Measurements from ENCODE around the gene GPR132. TPM values are rescaled to one million over a fixed set of nuclear protein-coding genes. Genes with fewer than 3 reads are reported as not detected.
A peak's percentile ranks its signal among the peaks of the same experiment; 100 is the strongest.

Gene GPR132
- total and polyA plus RNA-seq, 3 experiments from 2014 or later, result 34.9 to 52.0 (median 51.3) TPM

GRCh38 chr14:105072892-105073719 lies 7.9 kb upstream of the GPR132 start:
- Histone ChIP-seq H3K4me1 (ENCODE audit: insufficient read depth, low read length) (peaks cover 53% of the 10 kb centered on the region), H3K9me3 (ENCODE audit: low read length) (no peaks in the 10 kb centered on the region), H3K4me3 (ENCODE audit: low read length) (no peak overlapping the region), H3K27ac (ENCODE audit: low read depth, low read length) (no peak overlapping the region), H3K27me3 (ENCODE audit: insufficient read depth, low read length, poor library complexity, severe bottlenecking) (no peaks in the 10 kb centered on the region), H3K36me3 (ENCODE audit: insufficient read depth, low read length) (no peaks in the 10 kb centered on the region)
- H3K4me3 Mint-ChIP-seq, result no peak overlapping the region
- peak overlapping the region in 2 of 8 donors; percentile 66 to 68 for H3K27ac Mint-ChIP-seq
- peaks cover 47 to 76% (median 49%) of the 10 kb centered on the region in 3 donors for H3K4me1 Mint-ChIP-seq
- POLR2A ChIA-PET, result interaction anchor here (3.6 kb wide), 1 partner anchor 8 kb away, joined by 20 read pairs; the partner anchor contains the start of gene GPR132
- CTCF ChIA-PET, result interaction anchor here (1.1 to 9.1 kb wide), 5 partner anchors 8 to 27 kb away, joined by 3 to 90 read pairs (median 7); partner anchors contain the start of gene GPR132
- no peaks in the 10 kb centered on the region for H3K27me3 Mint-ChIP-seq
- H3K9me3 Mint-ChIP-seq, result no peaks in the 10 kb centered on the region
- no peak for DNase-seq
- H3K36me3 Mint-ChIP-seq, result no peaks in the 10 kb centered on the region

GRCh38 chr14:105072381-105072861 lies 7.2 kb upstream of the GPR132 start:
- Histone ChIP-seq H3K27ac (ENCODE audit: low read depth, low read length) (no peak overlapping the region), H3K4me3 (ENCODE audit: low read length) (no peak overlapping the region), H3K36me3 (ENCODE audit: insufficient read depth, low read length) (no peaks in the 10 kb centered on the region), H3K9me3 (ENCODE audit: low read length) (no peaks in the 10 kb centered on the region), H3K4me1 (ENCODE audit: insufficient read depth, low read length) (peaks cover 53% of the 10 kb centered on the region), H3K27me3 (ENCODE audit: insufficient read depth, low read length, poor library complexity, severe bottlenecking) (no peaks in the 10 kb centered on the region)
- POLR2A ChIA-PET, result no interaction called here
- Mint-ChIP-seq H3K9me3 (no peaks in the 10 kb centered on the region), H3K27me3 (no peaks in the 10 kb centered on the region), H3K36me3 (no peaks in the 10 kb centered on the region), H3K4me3 (no peak overlapping the region), H3K4me1 (peaks cover 45 to 76% (median 47%) of the 10 kb centered on the region in 3 donors), H3K27ac (peak overlapping the region in 5 of 8 donors; percentile 10 to 92 (median 66))
- no peak for DNase-seq
- CTCF ChIA-PET, result interaction anchor here (1.4 to 9.1 kb wide), 2 partner anchors 16 to 26 kb away, joined by 6 to 90 read pairs; no protein-coding TSS in a partner anchor

GRCh38 chr14:105071942-105072341 lies 6.7 kb upstream of the GPR132 start:
- no peak overlapping the region for H3K27ac ChIP-seq (ENCODE audit: low read depth, low read length)
- H3K4me3 ChIP-seq (ENCODE audit: low read length), result no peak overlapping the region
- peak overlapping the region in 1 of 7 donors; percentile 48 for H3K4me3 Mint-ChIP-seq
- POLR2A ChIA-PET, result no interaction called here
- no peaks in the 10 kb centered on the region for H3K9me3 Mint-ChIP-seq
- no peaks in the 10 kb centered on the region for H3K27me3 ChIP-seq (ENCODE audit: insufficient read depth, low read length, poor library complexity, severe bottlenecking)
- H3K27ac Mint-ChIP-seq, result peak overlapping the region in 4 of 8 donors; percentile 51 to 95 (median 81)
- no peak for DNase-seq
- CTCF ChIA-PET, result interaction anchor here (1.4 to 9.1 kb wide), 2 partner anchors 17 to 26 kb away, joined by 6 to 90 read pairs; no protein-coding TSS in a partner anchor
- no peaks in the 10 kb centered on the region for H3K36me3 ChIP-seq (ENCODE audit: insufficient read depth, low read length)
- H3K4me1 ChIP-seq (ENCODE audit: insufficient read depth, low read length), result peaks cover 53% of the 10 kb centered on the region
- no peaks in the 10 kb centered on the region for H3K27me3 Mint-ChIP-seq
- H3K36me3 Mint-ChIP-seq, result no peaks in the 10 kb centered on the region
- H3K9me3 ChIP-seq (ENCODE audit: low read length), result no peaks in the 10 kb centered on the region
- peaks cover 45 to 76% (median 47%) of the 10 kb centered on the region in 3 donors for H3K4me1 Mint-ChIP-seq

GRCh38 chr14:105071326-105071725 lies 6.1 kb upstream of the GPR132 start:
- CTCF ChIA-PET, result interaction anchor here (1.3 to 9.1 kb wide), 2 partner anchors 17 to 25 kb away, joined by 5 to 90 read pairs; no protein-coding TSS in a partner anchor

GRCh38 chr14:105070760-105071137 lies 5.5 kb upstream of the GPR132 start:
- DNase-seq, result no peak
- POLR2A ChIA-PET, result interaction anchor here (1.3 kb wide), 1 partner anchor 16 kb away, joined by 10 read pairs; no protein-coding TSS in a partner anchor
- H3K9me3 Mint-ChIP-seq, result no peaks in the 10 kb centered on the region
- no peaks in the 10 kb centered on the region for H3K36me3 ChIP-seq (ENCODE audit: insufficient read depth, low read length)
- no peaks in the 10 kb centered on the region for H3K27me3 Mint-ChIP-seq
- peak overlapping the region in 7 of 8 donors; percentile 66 to 95 (median 83) for H3K27ac Mint-ChIP-seq
- no peak overlapping the region for H3K4me3 ChIP-seq (ENCODE audit: low read length)
- peaks cover 41 to 76% (median 44%) of the 10 kb centered on the region in 3 donors for H3K4me1 Mint-ChIP-seq
- H3K36me3 Mint-ChIP-seq, result no peaks in the 10 kb centered on the region
- no peak overlapping the region for H3K27ac ChIP-seq (ENCODE audit: low read depth, low read length)
- H3K27me3 ChIP-seq (ENCODE audit: insufficient read depth, low read length, poor library complexity, severe bottlenecking), result no peaks in the 10 kb centered on the region
- peaks cover 53% of the 10 kb centered on the region for H3K4me1 ChIP-seq (ENCODE audit: insufficient read depth, low read length)
- H3K4me3 Mint-ChIP-seq, result peak overlapping the region in 2 of 7 donors; percentile 54 to 65
- CTCF ChIA-PET, result interaction anchor here (1.3 to 9.1 kb wide), 2 partner anchors 18 to 25 kb away, joined by 5 to 90 read pairs; no protein-coding TSS in a partner anchor
- H3K9me3 ChIP-seq (ENCODE audit: low read length), result no peaks in the 10 kb centered on the region

More at GRCh38 chr14:105071326-105071725, 6.1 kb upstream of the GPR132 start:
- peak overlapping the region in 1 of 7 donors; percentile 11 for H3K4me3 Mint-ChIP-seq
- peaks cover 53% of the 10 kb centered on the region for H3K4me1 ChIP-seq (ENCODE audit: insufficient read depth, low read length)
- DNase-seq, result no peak
- no peaks in the 10 kb centered on the region for H3K36me3 ChIP-seq (ENCODE audit: insufficient read depth, low read length)
- POLR2A ChIA-PET, result interaction anchor here (1.3 kb wide), 1 partner anchor 15 kb away, joined by 10 read pairs; no protein-coding TSS in a partner anchor
- H3K9me3 ChIP-seq (ENCODE audit: low read length), result no peaks in the 10 kb centered on the region
- H3K4me1 Mint-ChIP-seq, result peaks cover 41 to 76% (median 45%) of the 10 kb centered on the region in 3 donors
- peak overlapping the region in 6 of 8 donors; percentile 45 to 95 (median 58) for H3K27ac Mint-ChIP-seq
- H3K27me3 ChIP-seq (ENCODE audit: insufficient read depth, low read length, poor library complexity, severe bottlenecking), result no peaks in the 10 kb centered on the region
- no peaks in the 10 kb centered on the region for H3K36me3 Mint-ChIP-seq
- no peak overlapping the region for H3K27ac ChIP-seq (ENCODE audit: low read depth, low read length)
- H3K4me3 ChIP-seq (ENCODE audit: low read length), result no peak overlapping the region
- H3K27me3 Mint-ChIP-seq, result no peaks in the 10 kb centered on the region
- H3K9me3 Mint-ChIP-seq, result no peaks in the 10 kb centered on the region

GRCh38 chr14:105069871-105070759 lies 4.9 kb upstream of the GPR132 start:
- Mint-ChIP-seq H3K4me3 (peak overlapping the region in 6 of 7 donors; percentile 33 to 88 (median 60)), H3K27ac (peak overlapping the region; percentile 81 to 99 (median 88)), H3K9me3 (no peaks in the 10 kb centered on the region), H3K27me3 (no peaks in the 10 kb centered on the region), H3K4me1 (peaks cover 41 to 77% (median 43%) of the 10 kb centered on the region in 3 donors), H3K36me3 (peaks cover 0 to 4% (median 0%) of the 10 kb centered on the region in 3 donors)
- no peaks in the 10 kb centered on the region for H3K27me3 ChIP-seq (ENCODE audit: insufficient read depth, low read length, poor library complexity, severe bottlenecking)
- H3K4me1 ChIP-seq (ENCODE audit: insufficient read depth, low read length), result peaks cover 51% of the 10 kb centered on the region
- no peak for DNase-seq
- no peaks in the 10 kb centered on the region for H3K9me3 ChIP-seq (ENCODE audit: low read length)
- no peak overlapping the region for H3K27ac ChIP-seq (ENCODE audit: low read depth, low read length)
- CTCF ChIA-PET, result interaction anchor here (1.3 to 9.1 kb wide), 2 partner anchors 18 to 24 kb away, joined by 5 to 90 read pairs; no protein-coding TSS in a partner anchor
- POLR2A ChIA-PET, result interaction anchor here (1.3 kb wide), 1 partner anchor 16 kb away, joined by 10 read pairs; no protein-coding TSS in a partner anchor
- H3K4me3 ChIP-seq (ENCODE audit: low read length), result peak overlapping the region; percentile 15
- H3K36me3 ChIP-seq (ENCODE audit: insufficient read depth, low read length), result no peaks in the 10 kb centered on the region

- peaks cover 0 to 8% (median 0%) of the 10 kb centered on the region in 3 donors for H3K36me3 Mint-ChIP-seq
- CTCF ChIA-PET, result no interaction called here
- no peak overlapping the region for H3K4me3 ChIP-seq (ENCODE audit: low read length)
- peaks cover 51% of the 10 kb centered on the region for H3K4me1 ChIP-seq (ENCODE audit: insufficient read depth, low read length)
- H3K27me3 ChIP-seq (ENCODE audit: insufficient read depth, low read length, poor library complexity, severe bottlenecking), result no peaks in the 10 kb centered on the region
- peaks cover 45 to 80% (median 47%) of the 10 kb centered on the region in 3 donors for H3K4me1 Mint-ChIP-seq
- H3K9me3 Mint-ChIP-seq, result no peaks in the 10 kb centered on the region
- H3K36me3 ChIP-seq (ENCODE audit: insufficient read depth, low read length), result no peaks in the 10 kb centered on the region
- no peak overlapping the region for H3K27ac ChIP-seq (ENCODE audit: low read depth, low read length)
- no peak for DNase-seq
- POLR2A ChIA-PET, result no interaction called here
- H3K27me3 Mint-ChIP-seq, result no peaks in the 10 kb centered on the region
- H3K27ac Mint-ChIP-seq, result peak overlapping the region; percentile 81 to 99 (median 88)
- H3K4me3 Mint-ChIP-seq, result peak overlapping the region in 5 of 7 donors; percentile 33 to 78 (median 54)
- H3K9me3 ChIP-seq (ENCODE audit: low read length), result no peaks in the 10 kb centered on the region
Measured at GRCh38 chr14:105069522-105069870, 4.3 kb upstream of the GPR132 start.

Data from CD8-positive, alpha-beta memory T cell (primary cell).